Measurements from ENCODE around the gene MICAL1.

GRCh38 chr6:109450801-109451200 lies 4.8 kb downstream of the MICAL1 start:
- TF ChIP-seq CTCF (conservative IDR thresholded peaks at IDR 0.05) (no peak), EZH2 (IDR thresholded peaks at IDR 0.05; ENCODE audit: low read depth) (no peak)

Measured in PC-9 (cell line).